Activated B cell treated with CpG ODN at 0.5 μM for 24 hours (primary cell): ENCODE results near the gene ANO2. TPM values are rescaled to one million over a fixed set of nuclear protein-coding genes. Genes with fewer than 3 reads are reported as not detected.

ENCODE experiments used
- ATAC-seq: fragments of 200-7000 bp; cut with Tn5 transposase; one replicate; pipeline ENCODE4 v1.10.0; 2021; ENCODE audit warnings: low read depth, mild to moderate bottlenecking, moderate library complexity
- CTCF ChIA-PET: fragments of 350-600 bp; sonication (Branson Sonifier 250); formaldehyde crosslinking; loops from one replicate; lab custom pipeline; 2021; ENCODE audit warnings: antibody characterized with exemption; lab: Charles Lee
- POLR2A ChIA-PET: fragments of 350-600 bp; sonication (Branson Sonifier 250); formaldehyde crosslinking; loops from one replicate; lab custom pipeline; 2021; ENCODE audit warnings: antibody characterized with exemption; lab: Charles Lee
- DNase-seq: peaks from one replicate; pipeline ENCODE4 v3.0.0; 2022
- H3K27ac Mint-ChIP-seq: one replicate; pipeline ENCODE4 v1.8.0; 2020; ENCODE audit warnings: mixed read lengths
- H3K27me3 Mint-ChIP-seq: one replicate; pipeline ENCODE4 v1.8.0; 2021; ENCODE audit warnings: mixed read lengths
- H3K36me3 Mint-ChIP-seq: one replicate; pipeline ENCODE4 v1.8.0; 2021; ENCODE audit warnings: low read depth, mixed read lengths
- H3K4me1 Mint-ChIP-seq: one replicate; pipeline ENCODE4 v1.8.0; 2021; ENCODE audit warnings: mixed read lengths
- H3K4me3 Mint-ChIP-seq: one replicate; pipeline ENCODE4 v1.8.0; 2020; ENCODE audit warnings: mild to moderate bottlenecking, mixed read lengths
- H3K9me3 Mint-ChIP-seq: one replicate; pipeline ENCODE4 v1.8.0; 2020; ENCODE audit warnings: mixed read lengths
- CTCF ChIP-seq: fragments of 200-600 bp; IDR thresholded peaks from one replicate; pipeline ENCODE4 v1.8.0; 2022; ENCODE audit warnings: antibody characterized with exemption, mild to moderate bottlenecking
- intact Hi-C: fragments of 100-400 bp; cut with micrococcal nuclease; formaldehyde crosslinking; loops from one replicate; pipeline ENCODE4 v1.15.1; 2024
- total RNA-seq: library from RNA; stranded (reverse); gene quantifications from 2 replicates; pipeline ENCODE4 v1.2.3, GENCODE V29; 2022

The ANO2 gene
- total RNA-seq, 1 donor from 2014 or later = not detected

- intact Hi-C loops = no loop called here
- TF ChIP-seq CTCF = no peak
- ATAC-seq (no peak), DNase-seq (no peak)
- H3K4me1 Mint-ChIP-seq = no peaks in the 10 kb centered on the region
- H3K36me3 Mint-ChIP-seq = no peaks in the 10 kb centered on the region
- CTCF ChIA-PET = no interaction called here
- H3K27ac Mint-ChIP-seq = no peak overlapping the region
- H3K9me3 Mint-ChIP-seq = no peaks in the 10 kb centered on the region
- peaks cover 7% of the 10 kb centered on the region for H3K27me3 Mint-ChIP-seq
- POLR2A ChIA-PET = no interaction called here
- H3K4me3 Mint-ChIP-seq = no peak overlapping the region
Observed at GRCh38 chr12:5624486-5625272, 320.4 kb downstream of the ANO2 start.

- ChIA-PET CTCF (no interaction called here), POLR2A (no interaction called here)
- intact Hi-C loops = no loop called here
- Mint-ChIP-seq H3K27me3 (peaks cover 12% of the 10 kb centered on the region), H3K4me3 (no peak overlapping the region), H3K9me3 (no peaks in the 10 kb centered on the region), H3K36me3 (no peaks in the 10 kb centered on the region), H3K27ac (no peak overlapping the region), H3K4me1 (no peaks in the 10 kb centered on the region)
- ATAC-seq (no peak), DNase-seq (no peak)
- no peak for TF ChIP-seq CTCF
Observed at GRCh38 chr12:5623411-5623810, 321.6 kb downstream of the ANO2 start.

- no peak overlapping the region for H3K4me3 Mint-ChIP-seq
- peaks cover 13% of the 10 kb centered on the region for H3K27me3 Mint-ChIP-seq
- no peak for DNase-seq
- no peak for ATAC-seq
- ChIA-PET POLR2A (no interaction called here), CTCF (no interaction called here)
- H3K4me1 Mint-ChIP-seq = no peaks in the 10 kb centered on the region
- H3K27ac Mint-ChIP-seq = no peak overlapping the region
- no peaks in the 10 kb centered on the region for H3K36me3 Mint-ChIP-seq
- no peak for TF ChIP-seq CTCF
- intact Hi-C loops = no loop called here
- H3K9me3 Mint-ChIP-seq = no peaks in the 10 kb centered on the region
Observed at GRCh38 chr12:5622280-5622679, 322.8 kb downstream of the ANO2 start.

GRCh38 chr12:5621329-5621728, 323.7 kb downstream of the ANO2 start:
- Mint-ChIP-seq H3K36me3 (no peaks in the 10 kb centered on the region), H3K9me3 (no peaks in the 10 kb centered on the region), H3K27ac (no peak overlapping the region), H3K27me3 (peaks cover 13% of the 10 kb centered on the region), H3K4me3 (no peak overlapping the region), H3K4me1 (no peaks in the 10 kb centered on the region)
- intact Hi-C loops = no loop called here
- POLR2A ChIA-PET = no interaction called here
- ATAC-seq = no peak
- TF ChIP-seq CTCF = no peak
- CTCF ChIA-PET = no interaction called here
- no peak for DNase-seq

GRCh38 chr12:5620896-5621295, 324.2 kb downstream of the ANO2 start:
- ChIA-PET CTCF (no interaction called here), POLR2A (no interaction called here)
- Mint-ChIP-seq H3K27me3 (peaks cover 13% of the 10 kb centered on the region), H3K27ac (no peak overlapping the region), H3K4me3 (no peak overlapping the region), H3K4me1 (no peaks in the 10 kb centered on the region), H3K36me3 (no peaks in the 10 kb centered on the region), H3K9me3 (no peaks in the 10 kb centered on the region)
- no peak for DNase-seq
- ATAC-seq = no peak
- intact Hi-C loops = no loop called here
- no peak for TF ChIP-seq CTCF
